Measurements from ENCODE around the gene TAS2R60.

- TF ChIP-seq CTCF (IDR thresholded peaks at IDR 0.05; ENCODE audit: low read depth, low read length) (no peak), POLR2A (IDR thresholded peaks at IDR 0.05; ENCODE audit: extremely low read depth, insufficient read length) (no peak), MAX (IDR thresholded peaks at IDR 0.05; ENCODE audit: low read depth, low read length) (no peak)
Measured at GRCh38 chr7:143455942-143456341, 12.7 kb downstream of the TAS2R60 start.
